GM12872 (cell line): ENCODE results near the gene COL4A4.
A peak's percentile ranks its signal among the peaks of the same experiment; 100 is the strongest.

Experiments used
- CTCF ChIP-seq: IDR thresholded peaks from 3 replicates; pipeline ENCODE4 v1.5.1; 2011; ENCODE audit warnings: low read depth, mild to moderate bottlenecking, low read length, moderate library complexity; ENCODE audit not compliant: insufficient read depth

The COL4A4 gene

GRCh38 chr2:227106845-227107759, 56.9 kb downstream of the COL4A4 start:
- peak; percentile 80 for TF ChIP-seq CTCF

DNA sequence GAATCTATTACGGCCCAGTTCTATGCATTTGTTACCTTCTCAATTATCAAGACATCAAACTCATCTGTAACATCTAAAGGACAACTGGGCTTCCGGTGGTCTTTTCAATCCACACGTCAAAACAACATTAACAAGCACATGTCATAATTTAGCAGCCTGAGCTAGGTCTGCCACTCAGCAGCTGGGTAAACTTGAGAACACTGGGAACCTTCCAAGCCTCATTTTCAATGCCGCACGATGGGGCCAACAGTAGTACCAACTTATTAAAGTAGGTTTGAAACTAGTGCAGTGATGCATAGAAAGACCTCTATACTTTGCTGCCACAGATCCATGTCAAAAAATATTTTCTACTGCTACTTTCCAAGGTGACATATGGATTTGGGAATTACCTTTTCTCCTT, 60.4 kb downstream of the COL4A4 start:
- no peak for TF ChIP-seq CTCF

- TF ChIP-seq CTCF = no peak
These were observed 64.7 kb downstream of the COL4A4 start for GRCh38 chr2:227099340-227099739.

DNA sequence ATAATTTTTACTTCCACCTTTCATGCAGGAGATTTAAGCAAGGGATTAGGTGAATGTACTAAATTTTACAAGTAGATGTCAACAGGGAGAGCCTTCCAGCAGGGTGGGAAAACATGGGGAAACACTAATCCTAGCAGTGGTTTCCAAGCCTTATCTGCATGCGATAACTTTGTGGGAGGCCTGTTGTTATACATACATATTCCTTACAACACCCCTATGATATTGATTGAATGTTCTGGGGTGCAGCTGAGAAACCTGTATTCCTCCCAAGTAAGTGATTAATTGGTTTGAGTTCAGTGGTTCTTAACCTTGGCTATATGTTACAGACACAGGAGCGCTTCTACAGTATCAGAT, 65.9 kb downstream of the COL4A4 start:
- TF ChIP-seq CTCF = no peak

GRCh38 chr2:227097495-227098161, 66.4 kb downstream of the COL4A4 start:
- TF ChIP-seq CTCF = no peak

DNA sequence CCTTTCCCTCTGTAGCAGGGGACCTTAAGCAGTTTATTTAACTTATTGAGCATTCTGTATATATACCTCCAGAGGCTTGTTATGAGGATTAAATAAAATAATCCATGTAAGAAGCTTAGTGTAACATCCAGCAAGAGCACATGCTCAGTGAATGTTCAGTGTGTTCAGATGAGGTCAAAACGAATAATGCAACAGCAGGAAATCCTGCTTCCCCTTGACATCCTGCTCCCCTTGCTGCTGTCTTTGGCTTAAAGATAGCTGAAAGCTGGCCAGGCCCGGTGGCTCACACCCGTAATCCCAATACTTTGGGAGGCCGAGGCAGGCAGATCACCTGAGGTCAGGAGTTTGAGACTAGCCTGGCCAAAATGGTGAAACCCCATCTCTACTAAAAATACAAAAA, 68.7 kb downstream of the COL4A4 start:
- no peak for TF ChIP-seq CTCF

DNA sequence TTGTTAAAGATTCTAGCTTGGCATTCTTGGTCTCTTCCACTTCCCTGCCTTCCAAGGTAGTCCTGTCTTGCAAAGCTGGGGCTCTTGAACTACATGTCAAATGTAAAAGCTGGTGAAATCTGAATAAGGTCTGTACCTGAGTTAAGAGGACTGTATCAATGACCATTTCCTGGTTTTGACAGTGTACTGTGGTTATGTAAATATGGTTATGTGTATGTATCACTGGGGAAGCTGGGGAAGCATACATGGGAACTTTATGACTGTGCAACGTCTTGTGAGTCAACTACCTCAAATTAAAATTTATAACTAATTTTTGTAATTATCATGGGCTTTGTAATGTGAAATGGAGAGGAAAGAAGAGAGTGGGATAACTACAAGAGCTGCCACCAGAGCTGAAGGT, 81.7 kb downstream of the COL4A4 start:
- TF ChIP-seq CTCF = no peak
